K562 (cell line): ENCODE results near the gene MEGF11. TPM values are rescaled to one million over a fixed set of nuclear protein-coding genes. Genes with fewer than 3 reads are reported as not detected.
A peak's percentile ranks its signal among the peaks of the same experiment; 100 is the strongest.

Experiments
- ATAC-seq: fragments of 200-7000 bp; cut with Tn5 transposase; 3 replicates; pipeline ENCODE4 v1.9.1; 2020; ENCODE audit warnings: moderate library complexity
- BruUV-seq: library from RNA; stranded (reverse); fragments of 400-500 nt; replicated peaks from 2 replicates; lab custom pipeline; 2021; lab: Mats Ljungman, UMichigan
- CTCF ChIA-PET: fragments of 300-600 bp; formaldehyde crosslinking; extraction: SDS; loops from one replicate; lab custom pipeline; 2021; ENCODE audit warnings: low intra/inter-chr PET ratio; lab: Yijun Ruan, JAX
- POLR2A ChIA-PET: fragments of 300-600, 350-650 bp; sonication (Branson Sonifier 250); formaldehyde crosslinking; extraction: SDS; loops from one replicate; lab custom pipeline; 2021; ENCODE audit warnings: antibody characterized with exemption, inconsistent platforms; lab: Yijun Ruan, JAX
- DNase-seq, 4 experiments: peaks; one replicate each; pipeline versions ENCODE4 v3.0.0 to v3.0.0-alpha.2; 2011 to 2018; ENCODE audit warnings: low spot score in 3 of 4, mixed read lengths in 3 of 4; ENCODE audit errors: extremely low read depth in 1 of 4
- FAIRE-seq: peaks from 2 replicates; lab custom pipeline; 2011; peaks lifted over from hg19 to GRCh38; lab: Jason Lieb, UNC
- H2AFZ ChIP-seq: 2 replicates; pipeline ENCODE4 v1.6.0; 2011; ENCODE audit warnings: low read depth, low read length, control low read depth, inconsistent platforms
- H3K27ac ChIP-seq: fragments of 200-600 bp; 3 replicates; pipeline ENCODE4 v1.8.0; 2011; ENCODE audit warnings: low read depth, mild to moderate bottlenecking, control low read depth, inconsistent platforms, low read length, moderate library complexity, mixed read lengths; ENCODE audit errors: extremely low read depth
- H3K27me3 ChIP-seq, 2 experiments: fragments of 300-600 bp in 1 of 2; 2 replicates in 1 of 2; 3 replicates in 1 of 2; pipeline versions ENCODE4 v1.6.0 to v1.8.0; 2011; ENCODE audit warnings: inconsistent platforms in 2 of 2, low read length in 2 of 2, mild to moderate bottlenecking in 1 of 2, mixed read lengths in 1 of 2, moderate library complexity in 1 of 2; ENCODE audit not compliant: control insufficient read depth in 2 of 2, insufficient read depth in 2 of 2
- H3K36me3 ChIP-seq: fragments of 300-600 bp; 3 replicates; pipeline ENCODE4 v1.8.0; 2011; ENCODE audit warnings: mild to moderate bottlenecking, low read length, inconsistent platforms; ENCODE audit not compliant: control insufficient read depth, insufficient read depth
- H3K4me1 ChIP-seq, 2 experiments: fragments of 200-600 bp in 1 of 2; replicated peaks in 1 of 2; 2 replicates in 1 of 2; 3 replicates in 1 of 2; pipeline versions ENCODE4 v1.5.1 to v1.8.0; 2011; ENCODE audit warnings: inconsistent platforms in 2 of 2, low read length in 2 of 2, mild to moderate bottlenecking in 1 of 2, mixed read lengths in 1 of 2, moderate library complexity in 1 of 2; ENCODE audit not compliant: control insufficient read depth in 2 of 2, insufficient read depth in 2 of 2
- H3K4me2 ChIP-seq: 2 replicates; pipeline ENCODE4 v1.6.1; 2011; ENCODE audit warnings: low read length, control low read depth, inconsistent platforms, mixed read lengths; ENCODE audit not compliant: insufficient read depth
- H3K4me3 ChIP-seq: fragments of 200-600 bp; sonication (generic), shearing (Covaris generic); 2 replicates; pipeline ENCODE4 v1.5.1; 2016; ENCODE audit warnings: control low read depth, inconsistent platforms
- H3K79me2 ChIP-seq: fragments of 200-600 bp; 3 replicates; pipeline ENCODE4 v1.8.0; 2011; ENCODE audit warnings: low read length, inconsistent platforms; ENCODE audit not compliant: control insufficient read depth, insufficient read depth
- H3K9ac ChIP-seq, 2 experiments: 2 replicates each; pipeline versions ENCODE4 v1.6.0 to v1.6.1; 2011; ENCODE audit warnings: low read depth in 2 of 2, low read length in 2 of 2, control low read depth in 1 of 2, inconsistent platforms in 1 of 2, mild to moderate bottlenecking in 1 of 2, mixed read lengths in 1 of 2; ENCODE audit not compliant: insufficient read depth in 1 of 2
- H3K9me1 ChIP-seq: one replicate; pipeline ENCODE4 v1.6.0; 2011; ENCODE audit warnings: inconsistent platforms, mild to moderate bottlenecking, low read length, moderate library complexity; ENCODE audit not compliant: control insufficient read depth, insufficient read depth
- H3K9me3 ChIP-seq: replicated peaks from 2 replicates; pipeline ENCODE4 v1.5.1; 2011; ENCODE audit warnings: low read depth, low read length, inconsistent platforms; ENCODE audit not compliant: control insufficient read depth, insufficient read depth
- H4K20me1 ChIP-seq: replicated peaks from 2 replicates; pipeline ENCODE4 v1.6.1; 2011; ENCODE audit warnings: low read length, inconsistent platforms, mixed read lengths; ENCODE audit not compliant: control insufficient read depth, insufficient read depth
- ARID1B ChIP-seq: fragments of 450-650 bp; IDR thresholded peaks from 2 replicates; pipeline ENCODE4 v1.6.1; 2016; ENCODE audit warnings: antibody characterized with exemption, mild to moderate bottlenecking, inconsistent platforms
- ERF ChIP-seq: fragments of 450-650 bp; formaldehyde crosslinking; IDR thresholded peaks from 2 replicates; pipeline ENCODE4 v1.4.0; 2020; ENCODE audit warnings: mild to moderate bottlenecking, mixed read lengths
- UBTF ChIP-seq, 2 experiments: IDR thresholded peaks; 2 replicates each; pipeline ENCODE4 v1.6.1; 2012; ENCODE audit warnings: improper control_type of control experiment in 2 of 2, low read depth in 2 of 2, low read length in 2 of 2, borderline replicate concordance in 1 of 2
- ZBTB5 ChIP-seq: fragments of 450-650 bp; IDR thresholded peaks from 2 replicates; pipeline ENCODE4 v1.6.1; 2017; ENCODE audit warnings: antibody characterized with exemption
- ZNF507 ChIP-seq: conservative IDR thresholded peaks from 2 replicates; pipeline ENCODE4 v1.6.1; 2017; ENCODE audit warnings: missing genetic modification characterization, missing compliant biosample characterization
- WGBS: fragments of 100-300 bp; shearing (Covaris generic); methylation state at CpG from one replicate; pipeline ENCODE4 v1.1.6; 2016; ENCODE audit warnings: low coverage, mixed read lengths; ENCODE audit not compliant: insufficient coverage; ENCODE audit errors: missing lambda C conversion rate; 5-methylcytosine and 5-hydroxymethylcytosine counted together
- in situ Hi-C: fragments of 300-500 bp; cut with MboI; formaldehyde crosslinking; loops from 4 replicates; pipeline ENCODE4 v1.15.0; 2018; ENCODE audit warnings: inconsistent platforms, mixed read lengths
- intact Hi-C: fragments of 100-400 bp; cut with micrococcal nuclease; formaldehyde crosslinking; loops from 2 replicates; pipeline ENCODE4 v1.14.2; 2022
- polyA plus RNA-seq, 8 experiments: library from polyadenylated mRNA; depleted of rRNA in 4 of 8; stranded (reverse) in 5 of 8; unstranded in 3 of 8; fragments of >200 nt; fragmentation: Nextera tagmentation in 2 of 8; fragmentation: Illumina TruSeq in 1 of 8; extraction: Ambion mirVana in 2 of 8; extraction: Trizol in 1 of 8; gene quantifications; 2 replicates each; pipeline versions ENCODE4 v1.2.1 to v1.2.3, GENCODE V29; 2011 to 2014; ENCODE audit warnings: inconsistent platforms in 1 of 8, missing spikeins in 1 of 8
- total RNA-seq, 7 experiments: library from RNA; depleted of rRNA in 6 of 7; stranded (reverse); fragments of >200 nt in 6 of 7; fragmentation: Illumina TruSeq in 2 of 7; extraction: Trizol in 2 of 7; gene quantifications; 2 replicates each; pipeline versions ENCODE4 v1.2.1 to v1.2.3, GENCODE V29; 2011 to 2021; ENCODE audit warnings: low replicate concordance in 1 of 7

MEGF11 gene
- total and polyA plus RNA-seq, 9 of the 15 experiments (the other 6 are each of a cell fraction or from before 2014, with no cell fraction given): 0.06 to 0.23 (median 0.20) TPM; not detected in 6

DNA sequence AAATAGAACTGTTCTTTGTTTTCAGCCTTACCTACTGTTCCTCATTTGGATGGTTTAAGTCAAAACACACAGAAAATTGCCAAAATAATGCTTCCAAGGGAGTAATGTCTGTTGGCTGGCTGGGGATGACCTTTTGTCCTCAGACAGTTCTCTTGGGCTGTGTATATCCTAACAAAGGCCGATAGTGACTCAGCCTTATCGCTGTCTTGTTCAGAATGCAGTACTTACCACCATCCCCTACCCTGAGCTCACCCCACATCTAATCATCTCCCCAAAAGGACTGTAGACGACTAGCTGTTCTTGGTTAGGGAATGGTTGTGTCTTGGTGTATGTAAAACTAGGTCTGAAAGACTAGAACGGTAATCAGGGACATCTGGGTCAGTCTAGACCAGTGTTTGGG lies 349.2 kb downstream of the MEGF11 start (continued):
- TF ChIP-seq ZNF507 (tag): no peak
- TF ChIP-seq ZBTB5: no peak
- peak; percentile 60 for TF ChIP-seq ARID1B

DNA sequence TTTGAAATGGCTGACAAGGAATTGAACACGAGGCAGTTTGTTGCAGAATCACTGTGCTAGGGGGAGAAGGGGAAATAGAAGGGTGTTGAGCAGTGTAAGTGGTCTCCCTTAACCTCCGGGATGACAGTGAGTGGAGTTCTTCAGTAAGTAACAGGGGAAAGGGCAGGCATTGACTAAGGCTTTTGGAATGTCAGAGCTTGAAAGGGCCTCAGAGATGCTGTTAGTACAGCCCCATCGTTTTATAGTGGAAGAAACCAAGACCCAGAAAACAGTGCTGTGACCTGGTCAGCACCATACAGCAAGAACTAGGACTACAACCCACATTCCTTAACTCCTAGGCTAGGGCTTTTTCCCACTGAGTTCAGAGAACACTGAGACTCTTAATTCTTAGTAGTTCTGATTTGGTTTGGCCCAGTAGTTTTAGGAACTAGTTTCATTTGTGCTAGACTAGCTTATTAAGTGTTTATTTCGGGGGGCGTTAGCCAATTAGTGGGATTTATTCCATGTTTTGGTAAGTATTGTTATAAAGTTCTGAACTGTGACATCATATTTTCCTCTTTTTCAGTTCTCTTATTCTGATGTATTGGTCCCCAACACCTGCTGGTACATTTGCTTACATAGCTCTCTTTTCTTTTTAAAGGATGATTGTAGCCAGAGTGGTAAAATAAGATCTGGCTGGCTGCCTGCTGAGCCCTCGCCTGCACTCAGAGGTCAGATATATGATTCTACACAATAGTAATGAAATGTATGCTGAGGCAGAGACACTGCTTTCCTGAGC lies 350.1 kb downstream of the MEGF11 start:
- in situ Hi-C loops (no loop called here), intact Hi-C loops (no loop called here)
- Histone ChIP-seq H4K20me1 (peaks cover 4% of the 10 kb centered on the region), H3K27me3 (no peaks in the 10 kb centered on the region), H3K79me2 (peaks cover 3% of the 10 kb centered on the region; the same call in 1 of the 3 replicates), H3K4me2 (peak overlapping the region; percentile 61; the same call in 1 of the 2 replicates), H3K9me3 (no peaks in the 10 kb centered on the region), H3K9me1 (no peaks in the 10 kb centered on the region), H2AFZ (no peak overlapping the region), H3K4me1 (peaks cover 6 to 43% of the 10 kb centered on the region in 2 experiments), H3K36me3 (peaks cover 83% of the 10 kb centered on the region), H3K4me3 (no peak overlapping the region), H3K27ac (peak overlapping the region; percentile 57), H3K9ac (peak overlapping the region; percentile 26 to 33; a peak in 1 of 4 replicates)
- WGBS: 72% methylated on average over 6 of the region's 6 CpGs
- TF ChIP-seq ERF (CRISPR knock-in tag): no peak
- TF ChIP-seq UBTF (IDR thresholded peaks at IDR 0.05; ENCODE audit: borderline replicate concordance in 1 of 2, low read depth in 2 of 2, low read length in 2 of 2): 0 out of 4 replicates have a peak, but pooled peaks of 1 of the 2 experiments have one; percentile 28
- DNase-seq (peak in 1 of 4 experiments; percentile 3), FAIRE-seq (no peak), ATAC-seq (no peak)
- BruUV-seq: no TSS peak
- CTCF ChIA-PET: no interaction called here
- POLR2A ChIA-PET: interaction anchor here (0.8 to 1.6 kb wide), 4 partner anchors 10 to 110 kb away, joined by 3 to 4 read pairs (median 3); no protein-coding TSS in a partner anchor
